Measurements from ENCODE around the gene ACAD9. TPM values are rescaled to one million over a fixed set of nuclear protein-coding genes. Genes with fewer than 3 reads are reported as not detected.

Gene ACAD9
- total and polyA plus RNA-seq, 5 donors: 31.1 to 42.4 (median 35.4) TPM

DNA sequence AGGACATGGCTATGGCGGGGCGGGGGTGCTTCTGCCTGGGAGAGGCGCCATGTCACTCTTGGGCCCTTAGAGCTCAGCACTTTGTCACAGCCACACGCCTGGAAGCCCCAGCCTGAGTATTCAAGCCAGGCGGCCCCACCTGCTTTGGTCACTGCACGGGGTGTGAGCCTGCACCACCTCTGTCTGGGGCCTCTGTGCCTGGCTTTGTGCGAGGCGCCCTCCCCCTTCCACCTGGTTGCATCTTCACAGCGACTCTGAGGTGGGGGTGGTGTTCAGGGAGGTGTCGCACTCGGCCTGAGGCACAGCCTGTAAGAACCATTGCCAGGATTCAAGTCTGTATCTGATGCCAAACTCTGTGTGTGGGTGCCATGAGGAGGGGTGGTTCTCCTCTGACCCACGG is 24.1 kb downstream of the ACAD9 start:
- WGBS: 90% methylated on average over 12 of the region's 12 CpGs
- H3K4me3 ChIP-seq (ENCODE audit: low read length): no peak overlapping the region
- ATAC-seq: no peak
- intact Hi-C loops (cut with DNase I): no loop called here
- H3K27ac ChIP-seq (ENCODE audit: low read length): no peak overlapping the region
- no peaks in the 10 kb centered on the region for H3K27me3 ChIP-seq (ENCODE audit: control insufficient read depth, insufficient read depth)
- no peaks in the 10 kb centered on the region for H3K4me1 ChIP-seq (ENCODE audit: control insufficient read depth, insufficient read depth, low read length)
- no peak for DNase-seq
- no peaks in the 10 kb centered on the region for H3K9me3 ChIP-seq (ENCODE audit: control insufficient read depth, low read length)

DNA sequence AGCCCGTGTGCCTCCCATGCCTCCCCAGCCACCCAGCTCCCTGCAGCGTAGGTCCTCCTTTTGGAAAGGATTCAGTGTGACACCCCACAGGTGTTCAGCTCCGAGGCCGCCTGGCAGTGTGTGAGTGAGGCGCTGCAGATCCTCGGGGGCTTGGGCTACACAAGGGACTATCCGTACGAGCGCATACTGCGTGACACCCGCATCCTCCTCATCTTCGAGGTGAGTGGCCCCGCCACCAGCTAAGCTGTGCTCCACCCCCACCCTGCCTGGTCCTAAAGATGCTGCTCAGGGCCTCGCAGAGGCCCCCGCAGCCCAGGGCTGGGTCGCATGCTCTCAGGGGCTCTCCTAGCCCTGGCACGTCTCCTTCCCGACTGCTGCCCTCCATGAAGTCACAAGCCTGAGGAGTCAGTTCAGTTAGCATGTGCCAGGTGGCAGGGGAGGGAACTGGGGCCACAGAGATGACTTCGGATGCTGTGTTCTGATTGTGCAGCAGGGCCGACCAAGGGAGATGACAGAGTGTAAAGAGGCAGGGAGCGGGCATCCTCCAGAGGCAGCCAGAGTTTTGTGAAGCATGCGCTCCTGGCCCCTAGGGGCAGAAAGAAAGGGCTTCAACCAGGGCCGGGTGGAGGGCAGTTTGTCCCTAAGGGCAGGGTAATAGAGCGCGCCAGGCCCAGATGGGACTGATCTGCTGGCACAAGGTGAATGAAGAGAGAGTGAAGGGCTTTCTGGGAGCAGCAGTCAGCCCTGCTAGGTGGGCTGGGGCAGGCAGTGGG is 26.8 kb downstream of the ACAD9 start:
- intact Hi-C loops (cut with DNase I): no loop called here
- WGBS: 91% methylated on average over 25 of the region's 25 CpGs
- no peaks in the 10 kb centered on the region for H3K4me1 ChIP-seq (ENCODE audit: control insufficient read depth, insufficient read depth, low read length)
- H3K9me3 ChIP-seq (ENCODE audit: control insufficient read depth, low read length): no peaks in the 10 kb centered on the region
- no peaks in the 10 kb centered on the region for H3K27me3 ChIP-seq (ENCODE audit: control insufficient read depth, insufficient read depth)
- DNase-seq: no peak
- ATAC-seq: no peak
- no peak overlapping the region for H3K4me3 ChIP-seq (ENCODE audit: low read length)
- no peak overlapping the region for H3K27ac ChIP-seq (ENCODE audit: low read length)

- DNase-seq (no peak), ATAC-seq (no peak)
- 74% methylated on average over 7 of the region's 7 CpGs for WGBS
- Histone ChIP-seq H3K9me3 (ENCODE audit: control insufficient read depth, low read length) (no peaks in the 10 kb centered on the region), H3K4me3 (ENCODE audit: low read length) (no peak overlapping the region), H3K27ac (ENCODE audit: low read length) (no peak overlapping the region), H3K27me3 (ENCODE audit: control insufficient read depth, insufficient read depth) (no peaks in the 10 kb centered on the region), H3K4me1 (ENCODE audit: control insufficient read depth, insufficient read depth, low read length) (no peaks in the 10 kb centered on the region)
- intact Hi-C loops (cut with DNase I): no loop called here
Observed at GRCh38 chr3:128906804-128907525, 27.5 kb downstream of the ACAD9 start.

- intact Hi-C loops (cut with DNase I): no loop called here
- ATAC-seq (no peak), DNase-seq (no peak)
- H3K9me3 ChIP-seq (ENCODE audit: control insufficient read depth, low read length): no peaks in the 10 kb centered on the region
- no peaks in the 10 kb centered on the region for H3K27me3 ChIP-seq (ENCODE audit: control insufficient read depth, insufficient read depth)
- WGBS: 92% methylated on average over 15 of the region's 15 CpGs
- H3K27ac ChIP-seq (ENCODE audit: low read length): no peak overlapping the region
- H3K4me1 ChIP-seq (ENCODE audit: control insufficient read depth, insufficient read depth, low read length): no peaks in the 10 kb centered on the region
- no peak overlapping the region for H3K4me3 ChIP-seq (ENCODE audit: low read length)
Observed at GRCh38 chr3:128907706-128908445, 28.5 kb downstream of the ACAD9 start.

- intact Hi-C loops (cut with DNase I): no loop called here
- no peaks in the 10 kb centered on the region for H3K27me3 ChIP-seq (ENCODE audit: control insufficient read depth, insufficient read depth)
- DNase-seq (no peak), ATAC-seq (no peak)
- H3K27ac ChIP-seq (ENCODE audit: low read length): no peak overlapping the region
- 88% methylated on average over 6 of the region's 6 CpGs for WGBS
- H3K4me3 ChIP-seq (ENCODE audit: low read length): no peak overlapping the region
- H3K4me1 ChIP-seq (ENCODE audit: control insufficient read depth, insufficient read depth, low read length): no peaks in the 10 kb centered on the region
- H3K9me3 ChIP-seq (ENCODE audit: control insufficient read depth, low read length): no peaks in the 10 kb centered on the region
Observed at GRCh38 chr3:128908951-128909350, 29.5 kb downstream of the ACAD9 start.

- intact Hi-C loops (cut with DNase I): no loop called here
- ATAC-seq: no peak
- 90% methylated on average over 13 of the region's 13 CpGs for WGBS
Observed at GRCh38 chr3:128910006-128910405, 30.6 kb downstream of the ACAD9 start.

DNA sequence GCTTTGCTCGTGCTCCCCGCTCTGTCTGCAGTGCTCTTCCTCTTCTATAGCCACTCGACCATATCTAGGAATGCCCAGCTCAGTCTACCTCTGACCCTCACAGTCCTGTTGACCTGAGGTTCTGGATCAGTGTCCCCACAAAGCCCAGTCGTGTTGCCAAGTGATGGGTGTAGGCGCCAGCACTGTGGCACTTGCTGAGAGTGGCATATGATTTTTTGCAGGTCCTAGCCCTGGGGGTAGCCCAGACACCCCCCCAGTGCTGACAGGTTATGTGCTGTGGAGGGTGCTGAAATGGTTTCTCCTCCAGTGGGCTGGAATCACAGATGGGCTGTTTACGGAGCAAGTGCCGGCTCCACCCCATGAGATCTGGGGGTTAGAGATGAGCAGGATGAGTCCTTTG is 32.5 kb downstream of the ACAD9 start:
- H3K9me3 ChIP-seq (ENCODE audit: control insufficient read depth, low read length): no peaks in the 10 kb centered on the region
- no peak overlapping the region for H3K27ac ChIP-seq (ENCODE audit: low read length)
- 73% methylated on average over 7 of the region's 7 CpGs for WGBS
- ATAC-seq (peak; percentile 20 to 79), DNase-seq (peak in 1 of 3 donors; percentile 73)
- H3K4me1 ChIP-seq (ENCODE audit: control insufficient read depth, insufficient read depth, low read length): no peaks in the 10 kb centered on the region
- intact Hi-C loops (cut with DNase I): no loop called here
- H3K27me3 ChIP-seq (ENCODE audit: control insufficient read depth, insufficient read depth): no peaks in the 10 kb centered on the region
- H3K4me3 ChIP-seq (ENCODE audit: low read length): no peak overlapping the region

More at GRCh38 chr3:128910006-128910405, 30.6 kb downstream of the ACAD9 start:
- Histone ChIP-seq H3K4me3 (ENCODE audit: low read length) (no peak overlapping the region), H3K27me3 (ENCODE audit: control insufficient read depth, insufficient read depth) (no peaks in the 10 kb centered on the region), H3K27ac (ENCODE audit: low read length) (no peak overlapping the region), H3K4me1 (ENCODE audit: control insufficient read depth, insufficient read depth, low read length) (no peaks in the 10 kb centered on the region), H3K9me3 (ENCODE audit: control insufficient read depth, low read length) (no peaks in the 10 kb centered on the region)
- DNase-seq: no peak

DNA sequence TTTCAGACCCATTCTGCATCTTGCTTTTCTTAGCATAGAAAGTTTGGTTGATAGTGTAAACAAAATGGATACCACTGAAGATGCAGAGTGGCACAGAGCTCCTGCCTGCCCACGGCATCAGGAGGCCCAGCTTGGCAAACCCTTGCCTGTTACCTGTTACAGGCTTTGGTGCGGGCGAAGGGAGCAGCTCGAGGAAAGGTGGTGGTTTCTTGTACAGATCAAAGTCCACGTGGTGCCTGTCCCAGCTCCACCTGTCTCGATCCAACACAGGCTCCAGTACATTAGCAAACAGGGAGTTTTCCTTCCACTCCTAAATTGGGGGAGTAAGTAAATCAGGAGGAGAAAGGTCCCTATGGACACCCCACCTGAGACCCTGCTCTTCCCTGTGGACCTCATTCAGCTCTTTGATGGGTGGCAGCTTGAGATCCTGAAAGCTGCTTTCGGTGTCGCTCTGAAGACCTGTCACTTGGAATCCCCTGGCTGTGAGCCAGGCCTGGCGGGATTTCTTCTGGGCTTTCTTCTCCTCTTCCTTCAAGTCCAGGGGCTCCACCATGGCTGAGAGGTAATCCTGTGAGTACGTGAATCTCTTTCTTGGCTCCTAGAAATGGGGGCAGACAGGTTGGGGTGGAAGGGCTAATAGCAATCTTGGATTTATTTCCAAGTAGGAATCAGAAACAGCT is 35.7 kb downstream of the ACAD9 start:
- Histone ChIP-seq H3K4me1 (ENCODE audit: control insufficient read depth, insufficient read depth, low read length) (no peaks in the 10 kb centered on the region), H3K9me3 (ENCODE audit: control insufficient read depth, low read length) (no peaks in the 10 kb centered on the region), H3K27ac (ENCODE audit: low read length) (no peak overlapping the region), H3K4me3 (ENCODE audit: low read length) (no peak overlapping the region), H3K27me3 (ENCODE audit: control insufficient read depth, insufficient read depth) (no peaks in the 10 kb centered on the region)
- intact Hi-C loops (cut with DNase I): no loop called here
- WGBS: 87% methylated on average over 10 of the region's 10 CpGs
- no peak for ATAC-seq
- no peak for DNase-seq

DNA sequence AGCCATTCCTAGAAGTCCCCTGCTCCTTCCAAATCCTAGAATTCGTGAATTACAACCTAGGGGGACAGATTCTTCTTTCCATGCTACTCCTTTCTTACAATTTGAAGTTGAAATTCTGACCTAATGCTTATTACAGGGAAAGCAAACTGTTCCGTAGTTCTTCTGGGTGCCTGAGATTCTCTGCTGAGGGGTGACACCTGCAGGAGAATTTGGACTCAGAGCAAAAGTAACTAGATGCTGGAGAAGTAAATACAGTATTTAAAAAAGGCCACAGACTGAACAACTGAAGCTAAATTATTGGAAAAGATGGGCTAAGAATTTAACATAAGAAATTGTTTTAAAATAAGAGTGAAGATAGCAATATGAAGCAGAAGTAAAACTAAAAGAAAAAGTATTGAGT is 37.9 kb downstream of the ACAD9 start:
- H3K27me3 ChIP-seq (ENCODE audit: control insufficient read depth, insufficient read depth): no peaks in the 10 kb centered on the region
- peaks cover 2% of the 10 kb centered on the region for H3K9me3 ChIP-seq (ENCODE audit: control insufficient read depth, low read length)
- DNase-seq: no peak
- H3K27ac ChIP-seq (ENCODE audit: low read length): no peak overlapping the region
- intact Hi-C loops (cut with DNase I): no loop called here
- no peaks in the 10 kb centered on the region for H3K4me1 ChIP-seq (ENCODE audit: control insufficient read depth, insufficient read depth, low read length)
- H3K4me3 ChIP-seq (ENCODE audit: low read length): no peak overlapping the region
- WGBS: 46% methylated on average over 2 of the region's 2 CpGs
- no peak for ATAC-seq

- WGBS: 98% methylated on average over 1 of the region's 1 CpG
- intact Hi-C loops (cut with DNase I): no loop called here
- Histone ChIP-seq H3K9me3 (ENCODE audit: control insufficient read depth, low read length) (peaks cover 2% of the 10 kb centered on the region), H3K27me3 (ENCODE audit: control insufficient read depth, insufficient read depth) (no peaks in the 10 kb centered on the region), H3K4me1 (ENCODE audit: control insufficient read depth, insufficient read depth, low read length) (no peaks in the 10 kb centered on the region), H3K4me3 (ENCODE audit: low read length) (no peak overlapping the region), H3K27ac (ENCODE audit: low read length) (no peak overlapping the region)
- ATAC-seq (no peak), DNase-seq (no peak)
Observed at GRCh38 chr3:128919988-128920387, 40.6 kb downstream of the ACAD9 start.

All from right cardiac atrium (tissue), 5 donors.